GM10847 (cell line): ENCODE results near the gene ST6GALNAC6.

Experiments used
- POLR2A ChIP-seq: IDR thresholded peaks from 2 replicates; pipeline ENCODE4 v1.6.1; 2011; ENCODE audit not compliant: insufficient read length; ENCODE audit errors: extremely low read depth

The ST6GALNAC6 gene

DNA sequence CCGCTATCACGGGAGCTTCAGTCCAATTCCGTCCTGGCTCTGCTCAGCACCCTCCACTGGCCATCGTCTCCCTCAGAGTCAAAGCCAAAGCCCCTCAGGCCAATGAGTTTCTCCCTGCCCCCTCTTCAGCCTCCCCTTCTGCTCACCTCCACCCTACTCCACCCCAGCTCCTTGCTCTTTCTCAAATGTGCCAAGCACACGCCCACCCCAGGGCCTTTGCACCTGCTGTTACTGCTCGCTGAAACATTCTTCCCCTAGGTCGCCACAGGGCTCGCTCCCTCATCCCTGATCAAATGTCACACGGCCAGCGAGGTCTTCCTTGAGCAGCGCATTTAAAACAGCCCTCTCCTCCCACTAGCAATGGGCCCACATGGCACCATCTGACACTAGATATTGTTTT lies 38.6 kb downstream of the ST6GALNAC6 start:
- no peak for TF ChIP-seq POLR2A

DNA sequence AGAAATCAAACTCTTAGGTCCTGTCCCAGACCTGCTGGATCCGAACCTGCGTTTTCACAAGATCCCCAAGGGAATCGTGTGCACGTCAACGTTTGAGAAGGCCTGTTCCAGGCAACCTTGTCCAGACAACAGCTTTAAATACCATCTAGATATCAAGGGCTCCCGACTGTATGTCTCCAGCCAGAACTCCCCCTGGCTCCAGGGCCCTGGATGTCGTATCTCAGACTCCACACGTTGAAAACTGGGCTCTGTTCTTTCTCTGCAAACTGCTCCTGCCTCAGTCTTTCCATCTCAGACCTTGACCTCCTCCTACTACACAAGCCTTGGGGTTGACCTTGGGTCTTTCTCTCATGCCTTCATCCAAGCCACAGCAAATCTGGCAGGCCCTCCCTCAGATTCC lies 39.1 kb downstream of the ST6GALNAC6 start:
- no peak for TF ChIP-seq POLR2A

DNA sequence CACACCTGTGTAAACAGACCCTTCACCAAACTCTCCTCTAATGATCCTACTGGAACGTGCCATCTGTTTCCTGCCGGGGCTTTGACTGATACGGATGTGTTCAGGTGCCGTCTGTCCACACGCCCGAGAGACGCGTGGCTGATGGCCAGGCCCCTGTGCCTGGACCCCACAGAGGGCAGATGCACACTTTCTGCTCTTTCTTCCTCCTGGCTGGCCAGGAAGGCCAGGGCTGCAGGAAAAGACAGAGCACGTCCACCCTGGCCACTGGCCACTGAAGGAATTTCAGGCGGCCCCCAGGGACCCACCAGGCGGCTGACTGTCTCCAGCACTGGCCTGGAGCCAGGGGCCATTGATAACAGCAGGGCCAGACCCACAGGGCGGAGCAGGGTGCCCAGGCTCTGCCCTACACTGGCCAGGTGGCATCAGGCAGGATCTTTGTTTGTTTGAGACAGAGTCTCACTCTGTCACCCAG lies 41.3 kb downstream of the ST6GALNAC6 start:
- no peak for TF ChIP-seq POLR2A

DNA sequence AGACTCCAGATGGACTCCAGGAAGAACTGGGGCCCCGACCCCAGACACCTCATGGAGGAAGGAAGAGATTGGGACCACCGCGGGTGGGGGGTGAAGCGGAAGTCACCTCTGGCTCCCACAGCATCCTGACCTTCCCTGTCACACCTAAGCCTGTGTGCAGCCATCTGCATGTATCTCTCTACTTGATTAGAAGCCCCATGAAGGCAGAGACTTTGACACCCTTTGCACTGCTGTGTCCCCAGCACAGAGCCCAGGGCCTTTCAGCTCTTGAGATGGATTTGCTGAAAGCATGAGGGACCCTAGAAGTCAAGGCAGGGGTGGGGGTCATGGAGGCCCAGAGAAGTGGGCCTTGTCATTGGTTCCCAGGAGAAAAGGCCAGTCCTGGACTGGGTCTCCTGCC lies 42.1 kb downstream of the ST6GALNAC6 start:
- TF ChIP-seq POLR2A, result no peak

DNA sequence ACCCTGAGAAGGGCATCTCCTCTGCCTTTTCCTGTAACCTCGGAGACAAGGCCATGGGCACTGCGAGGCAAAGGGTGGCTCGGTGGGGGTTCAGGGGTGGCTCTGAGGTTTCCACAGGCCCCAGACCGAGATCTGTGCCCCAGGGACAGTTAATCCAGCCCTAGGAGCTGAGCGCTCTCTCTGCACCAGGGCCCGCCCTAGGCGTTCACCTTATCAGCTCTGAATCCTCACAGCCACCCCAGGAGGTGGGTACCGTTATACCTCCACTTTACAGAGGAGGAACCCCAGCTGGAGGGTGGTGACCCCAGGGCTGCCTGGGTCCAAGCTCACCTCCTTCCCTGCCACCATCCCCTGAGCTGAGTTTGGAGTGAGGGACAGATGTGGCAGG lies 42.7 kb downstream of the ST6GALNAC6 start:
- no peak for TF ChIP-seq POLR2A

DNA sequence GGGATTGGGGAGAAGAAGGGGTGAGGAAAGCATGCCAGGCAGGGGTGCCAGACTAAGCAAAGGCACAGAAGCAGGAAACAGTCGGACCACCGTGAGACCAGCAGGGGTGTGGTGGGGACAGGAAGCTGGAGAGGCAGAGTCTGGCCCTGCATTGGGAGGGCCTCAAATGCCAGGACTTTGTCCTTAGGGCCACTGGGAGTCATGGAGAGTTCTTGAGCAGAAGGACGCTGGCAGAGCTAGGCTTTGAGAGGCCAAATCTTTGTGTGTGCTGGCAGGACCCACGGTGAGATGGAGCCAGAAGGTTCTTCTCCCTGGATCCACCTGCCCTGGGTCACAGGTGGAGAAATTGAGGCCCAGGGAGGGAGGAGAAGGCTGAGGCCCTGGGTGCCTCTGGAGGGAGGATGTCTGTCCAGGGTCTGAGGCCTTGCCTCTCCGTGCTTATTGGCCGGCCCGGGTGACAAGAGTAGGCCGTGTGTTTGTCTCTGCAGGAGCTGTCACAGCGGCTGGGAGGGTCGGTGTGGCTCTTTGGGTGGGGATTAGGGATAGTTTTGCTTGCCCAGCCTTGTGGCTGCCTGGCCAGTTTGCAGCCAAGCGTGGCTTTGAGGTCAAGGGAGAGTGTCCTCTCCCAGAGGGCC lies 43.2 kb downstream of the ST6GALNAC6 start:
- TF ChIP-seq POLR2A, result no peak

DNA sequence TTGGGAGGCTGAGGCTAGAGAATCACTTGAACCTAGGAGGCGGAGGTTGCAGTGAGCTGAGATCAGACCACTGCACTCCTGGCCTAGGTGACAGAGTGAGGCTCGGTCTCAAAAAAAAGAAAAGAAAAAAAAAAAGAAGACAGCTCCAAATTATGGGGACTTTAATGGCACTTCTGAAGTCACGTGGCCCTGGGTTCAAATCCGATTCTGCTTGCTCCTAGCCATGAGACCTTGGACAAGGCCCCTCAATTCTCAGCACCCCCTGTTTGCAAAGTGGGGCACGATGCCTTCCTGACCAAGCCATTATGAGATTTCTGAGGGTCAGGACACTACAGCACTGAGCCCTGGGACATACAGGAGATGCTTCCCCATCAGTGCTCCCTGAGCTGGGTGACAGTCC lies 43.9 kb downstream of the ST6GALNAC6 start:
- TF ChIP-seq POLR2A, result no peak

DNA sequence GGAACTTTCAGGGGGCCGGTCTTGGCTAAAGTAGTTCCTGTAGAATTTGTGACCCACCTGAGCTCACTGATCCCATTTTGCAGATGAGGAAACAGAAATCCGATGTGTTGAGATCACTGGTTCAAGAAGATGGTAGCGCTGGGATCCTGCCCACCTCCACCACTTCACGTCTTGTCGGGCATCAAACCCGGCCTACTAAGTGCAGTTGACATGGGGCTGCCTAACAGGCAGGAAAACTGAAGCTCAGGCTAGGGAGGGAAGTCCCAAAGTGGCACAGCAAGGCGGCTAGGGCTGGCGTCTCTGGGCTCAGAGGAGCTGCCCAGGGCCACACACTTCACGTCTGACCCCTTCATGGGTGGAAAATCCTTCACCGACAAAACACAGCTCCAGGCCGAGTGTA lies 44.4 kb downstream of the ST6GALNAC6 start:
- TF ChIP-seq POLR2A, result no peak

DNA sequence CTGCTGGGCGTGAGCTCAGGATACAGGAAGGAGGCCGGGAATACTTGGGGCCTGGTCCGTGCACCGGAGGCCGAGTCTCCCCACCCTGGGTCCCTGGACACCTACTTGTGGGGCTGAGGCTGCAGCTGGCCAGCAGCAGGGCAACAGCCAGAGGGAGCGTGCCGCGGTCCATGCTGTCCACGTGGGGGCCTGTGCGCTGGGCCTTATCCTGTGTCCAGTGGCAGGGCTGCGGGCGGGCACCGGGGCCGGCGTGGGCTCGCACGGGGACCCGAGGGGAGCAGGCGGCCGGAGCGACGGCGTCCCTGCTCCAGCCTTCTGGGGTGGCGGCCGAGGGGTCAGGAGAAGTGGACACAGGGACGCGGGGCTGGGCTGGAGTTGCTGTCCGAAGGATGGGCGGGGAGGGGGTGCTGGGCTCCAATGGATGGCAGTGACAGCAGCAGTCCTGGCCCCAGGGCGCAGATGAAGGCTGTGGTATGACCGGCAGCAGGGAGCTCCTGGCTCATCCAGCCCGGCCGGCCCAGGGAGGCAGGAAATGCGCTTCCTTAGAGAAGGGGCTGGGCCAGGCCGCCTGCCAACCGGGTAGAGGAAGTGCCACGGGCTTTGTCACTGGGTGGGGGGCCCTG lies 45.1 kb downstream of the ST6GALNAC6 start, which contains the start of gene ENG:
Gene ENG, minus strand, starts transcription at position 475 of the 623 bp plus-strand sequence. Its CDS starts 303 bp downstream, at position 172.
- no peak for TF ChIP-seq POLR2A

DNA sequence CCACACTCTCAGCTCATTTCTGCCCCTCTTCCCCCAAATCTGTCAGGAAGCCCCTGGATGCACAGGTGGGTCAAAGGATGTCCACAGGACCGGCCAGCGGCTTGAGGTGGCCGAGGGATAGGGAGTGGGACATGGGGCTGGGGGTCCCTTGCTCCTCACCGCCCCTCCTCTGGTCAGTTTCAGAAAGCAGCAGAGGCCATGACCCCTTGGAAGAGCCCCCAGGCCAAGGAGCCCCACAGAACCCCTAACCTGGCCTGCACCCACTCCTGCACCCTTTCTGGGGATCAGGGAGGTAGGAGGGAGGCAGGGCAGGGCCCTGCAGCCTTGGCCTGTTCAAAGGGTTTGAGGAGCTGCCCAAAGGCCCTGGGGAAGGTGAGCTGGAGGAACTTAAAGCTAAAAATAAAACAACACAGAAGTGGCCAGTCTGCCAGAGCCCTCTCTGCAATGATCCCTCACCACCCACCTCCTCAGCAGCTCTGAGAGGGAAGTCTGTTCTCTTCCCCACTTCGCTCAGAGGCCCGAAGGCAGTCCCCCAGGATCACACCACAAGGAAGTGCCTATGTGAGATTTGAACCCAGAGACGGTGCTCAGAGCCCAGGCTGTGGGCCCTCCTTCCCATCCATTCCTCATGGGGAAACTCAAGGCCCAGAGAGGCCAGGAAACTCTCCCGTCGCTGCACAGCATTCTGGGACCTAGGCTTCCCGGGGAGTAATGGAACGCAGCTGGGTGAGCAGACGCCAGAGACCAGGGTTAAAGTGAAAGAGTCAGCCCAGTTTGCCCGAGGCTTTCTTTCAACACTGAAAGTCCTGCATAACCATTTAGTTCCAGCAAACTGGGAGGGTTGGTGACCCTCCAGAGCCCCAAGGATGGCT lies 45.9 kb downstream of the ST6GALNAC6 start:
- TF ChIP-seq POLR2A, result no peak

DNA sequence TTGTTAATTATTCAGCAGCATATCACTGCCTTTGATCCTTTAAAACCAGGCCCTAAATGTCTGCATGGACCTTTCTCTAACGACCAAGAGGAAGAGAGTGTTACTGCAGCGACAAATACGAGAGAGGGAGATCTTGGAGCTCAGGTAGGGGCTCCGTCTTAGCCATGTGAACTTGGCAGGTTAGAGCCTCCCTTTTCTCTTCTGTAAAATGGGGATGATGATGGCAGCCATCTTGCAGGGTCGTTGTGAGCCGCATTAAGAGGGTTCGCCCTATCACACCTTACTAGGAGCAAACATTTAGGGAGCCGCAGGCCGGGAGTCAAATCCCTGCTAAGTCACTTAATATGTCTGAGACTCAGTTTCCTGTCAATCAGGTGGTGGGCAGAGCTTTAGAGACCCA lies 46.6 kb downstream of the ST6GALNAC6 start:
- TF ChIP-seq POLR2A, result no peak

DNA sequence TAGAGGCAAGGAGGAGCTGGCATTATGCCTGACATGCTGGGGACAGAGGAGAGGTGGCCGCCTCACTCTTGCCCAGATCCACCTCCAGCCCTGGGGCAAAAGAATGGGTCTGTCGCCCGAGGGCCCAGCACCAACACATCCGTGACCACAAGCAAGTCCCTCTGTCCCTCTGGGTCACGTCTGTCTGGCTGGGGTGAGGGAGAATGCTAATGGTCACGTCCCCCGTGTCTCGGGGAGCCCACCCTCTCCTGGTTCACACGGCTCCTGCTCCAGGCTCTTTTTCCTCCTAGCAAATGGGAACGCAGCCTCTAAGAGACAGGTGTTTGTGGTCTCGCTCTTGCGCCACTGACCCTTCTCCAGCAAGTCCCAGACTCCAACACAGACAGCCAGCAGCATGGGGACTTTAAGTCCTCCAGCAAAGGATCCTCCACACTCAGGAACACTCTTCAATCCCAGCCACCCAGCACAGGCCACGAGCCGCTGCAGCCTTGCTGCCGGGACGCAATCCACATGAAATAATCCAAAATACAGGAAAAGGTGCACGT lies 49.0 kb downstream of the ST6GALNAC6 start:
- no peak for TF ChIP-seq POLR2A

DNA sequence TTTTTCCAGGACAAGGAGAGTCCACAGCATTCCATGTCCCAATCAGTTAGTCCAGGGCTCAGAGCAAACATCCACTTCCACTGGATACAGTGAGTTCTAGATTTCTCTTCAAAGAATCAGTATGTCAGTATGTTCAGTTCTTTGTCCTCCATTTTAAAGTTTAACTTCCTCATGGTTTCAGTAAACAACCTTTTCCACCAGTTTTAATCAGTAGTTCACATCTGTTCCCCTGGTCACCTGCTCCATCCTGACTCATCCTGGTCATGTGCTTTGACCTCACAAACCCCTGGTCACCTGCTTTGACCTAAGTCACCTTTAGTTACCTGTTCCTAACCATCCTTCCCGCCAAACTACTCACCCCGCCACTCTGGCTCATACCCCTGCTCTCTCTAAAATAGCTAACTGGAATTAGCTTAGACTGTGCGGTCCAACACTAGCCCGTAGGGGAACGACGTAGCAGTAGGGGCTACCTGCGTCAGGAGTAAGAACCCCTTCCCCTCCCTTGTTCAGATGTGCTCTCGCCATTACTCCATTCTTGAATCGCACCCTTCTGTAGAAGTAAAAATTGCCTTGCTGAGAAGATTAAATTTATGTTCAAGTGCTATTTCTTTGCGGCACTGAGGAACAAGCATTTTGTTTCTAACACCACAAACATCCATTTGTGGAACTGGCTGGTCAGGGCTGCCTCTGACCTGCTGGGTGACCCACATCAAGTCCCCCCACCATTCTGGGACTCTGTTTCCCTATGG lies 50.5 kb downstream of the ST6GALNAC6 start:
- TF ChIP-seq POLR2A, result no peak

DNA sequence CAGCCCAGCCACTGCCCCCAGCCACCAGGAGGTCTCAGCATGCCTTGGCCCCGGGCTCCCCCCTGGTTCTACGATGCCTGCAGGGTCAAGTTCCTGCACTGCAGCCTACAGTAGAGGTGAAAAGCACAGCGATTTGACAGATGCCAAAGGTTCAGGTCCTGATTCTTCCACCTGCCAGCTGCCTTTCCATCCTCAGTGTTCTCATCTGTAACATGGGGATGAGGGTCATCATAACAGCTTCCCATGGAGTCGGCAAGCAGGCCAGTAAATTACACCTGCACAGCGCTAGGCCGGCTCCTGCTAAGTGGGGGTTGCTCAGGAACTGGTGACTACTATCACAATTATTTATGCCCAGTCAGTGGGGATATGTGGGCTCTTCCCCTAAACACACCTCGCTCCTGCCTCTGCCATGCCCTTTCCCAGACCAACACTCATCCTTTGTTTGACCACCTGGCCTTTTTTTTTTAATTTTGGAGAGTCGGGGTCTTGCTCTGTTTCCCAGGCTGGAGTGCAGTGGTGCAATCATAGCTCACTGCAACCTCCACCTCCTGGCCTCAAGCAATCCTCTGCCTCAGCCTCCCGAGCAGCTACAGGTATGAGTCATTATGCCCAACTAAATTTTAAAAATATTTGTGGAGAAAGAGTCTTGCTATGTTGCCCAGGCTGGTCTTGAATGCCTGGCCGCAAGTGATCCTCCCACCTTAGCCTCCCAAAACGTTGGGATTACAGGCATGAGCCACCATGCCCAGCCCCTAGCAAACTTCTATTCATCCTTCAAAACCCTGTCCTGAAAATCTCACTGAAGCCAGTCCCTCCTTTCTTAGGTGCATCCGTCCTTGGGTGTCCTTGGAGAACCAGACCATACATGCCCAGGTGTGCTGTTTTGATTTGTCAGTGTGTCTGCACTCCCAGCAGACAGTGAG lies 51.3 kb downstream of the ST6GALNAC6 start:
- TF ChIP-seq POLR2A, result no peak
